NCI-H1417 treated with DMSO at 0.1 percent for 48 hours (cell line): Measurements from ENCODE around the gene ETV7.
A peak's percentile ranks its signal among the peaks of the same experiment; 100 is the strongest.

Source experiments
- DNase-seq: peaks from one replicate; lab custom pipeline; 2025; lab: John Stamatoyannopoulos, UW

ETV7 gene

GRCh38 chr6:36320475-36320874 is 67.0 kb downstream of the ETV7 start:
- no peak for DNase-seq

- no peak for DNase-seq
These were observed 67.6 kb downstream of the ETV7 start for GRCh38 chr6:36319821-36320220.

- DNase-seq = peak; percentile 27
These were observed 68.1 kb downstream of the ETV7 start for GRCh38 chr6:36319436-36319762.

- DNase-seq = no peak
These were observed 68.6 kb downstream of the ETV7 start for GRCh38 chr6:36318690-36319435.

- DNase-seq = no peak
These were observed 69.8 kb downstream of the ETV7 start for GRCh38 chr6:36317623-36318022.
